Skeletal muscle cell (primary cell): ENCODE data around the gene SDHD.

Experiments
- DNase-seq: peaks from one replicate; pipeline ENCODE4 v3.0.0-alpha.2; 2010; ENCODE audit warnings: low read depth
- H3K4me3 ChIP-seq: 2 replicates; pipeline ENCODE4 v1.5.1; 2011; ENCODE audit warnings: low read depth, mild to moderate bottlenecking, control low read depth, low read length, moderate library complexity

Gene SDHD

GRCh38 chr11:112097734-112098528 is 11.3 kb downstream of the SDHD start:
- no peak for DNase-seq
- H3K4me3 ChIP-seq: no peak overlapping the region

- no peak for DNase-seq
- no peak overlapping the region for H3K4me3 ChIP-seq
Observed at GRCh38 chr11:112100462-112100861, 13.8 kb downstream of the SDHD start.

- no peak for DNase-seq
- no peak overlapping the region for H3K4me3 ChIP-seq
Observed at GRCh38 chr11:112103446-112103845, 16.8 kb downstream of the SDHD start.

- DNase-seq: no peak
- no peak overlapping the region for H3K4me3 ChIP-seq
Observed at GRCh38 chr11:112106070-112106469, 19.4 kb downstream of the SDHD start.

- DNase-seq: peak; percentile 16
- no peak overlapping the region for H3K4me3 ChIP-seq
Observed at GRCh38 chr11:112113539-112114457, 27.1 kb downstream of the SDHD start.

- no peak for DNase-seq
- no peak overlapping the region for H3K4me3 ChIP-seq
Observed at GRCh38 chr11:112114460-112114859, 27.8 kb downstream of the SDHD start.

- no peak overlapping the region for H3K4me3 ChIP-seq
- DNase-seq: no peak
Observed at GRCh38 chr11:112115386-112115785, 28.7 kb downstream of the SDHD start.

GRCh38 chr11:112118176-112118575 is 31.5 kb downstream of the SDHD start:
- no peak overlapping the region for H3K4me3 ChIP-seq
- no peak for DNase-seq

GRCh38 chr11:112121981-112122615 is 35.4 kb downstream of the SDHD start:
- no peak overlapping the region for H3K4me3 ChIP-seq
- DNase-seq: no peak

GRCh38 chr11:112123129-112123528 is 36.5 kb downstream of the SDHD start:
- H3K4me3 ChIP-seq: no peak overlapping the region
- no peak for DNase-seq

GRCh38 chr11:112127056-112127455 is 40.4 kb downstream of the SDHD start:
- no peak for DNase-seq
- no peak overlapping the region for H3K4me3 ChIP-seq

GRCh38 chr11:112128483-112129121 is 41.9 kb downstream of the SDHD start:
- no peak overlapping the region for H3K4me3 ChIP-seq
- peak; percentile 65 for DNase-seq

GRCh38 chr11:112129656-112130055 is 43.0 kb downstream of the SDHD start:
- H3K4me3 ChIP-seq: no peak overlapping the region
- no peak for DNase-seq

GRCh38 chr11:112132737-112133136 is 46.1 kb downstream of the SDHD start:
- no peak overlapping the region for H3K4me3 ChIP-seq
- no peak for DNase-seq

- DNase-seq: no peak
- no peak overlapping the region for H3K4me3 ChIP-seq
Observed at GRCh38 chr11:112134473-112134872, 47.8 kb downstream of the SDHD start.

GRCh38 chr11:112143597-112143996 is 56.9 kb downstream of the SDHD start:
- no peak for DNase-seq
- H3K4me3 ChIP-seq: no peak overlapping the region
